Endothelial cell of umbilical vein (primary cell): Measurements from ENCODE around the gene GSE1. TPM values are rescaled to one million over a fixed set of nuclear protein-coding genes. Genes with fewer than 3 reads are reported as not detected.

Experiments
- BruUV-seq: library from RNA; stranded (reverse); fragments of 400-500 nt; replicated peaks from 2 replicates; lab custom pipeline; 2021; lab: Mats Ljungman, UMichigan
- CTCF ChIA-PET: fragments of 300-600, 350-600 bp; sonication (Branson Sonifier 250); formaldehyde crosslinking; loops from one replicate; lab custom pipeline; 2021; ENCODE audit warnings: antibody characterized with exemption, inconsistent platforms; lab: Charles Lee
- POLR2A ChIA-PET: fragments of 300-600, 350-600 bp; sonication (Branson Sonifier 250); formaldehyde crosslinking; loops from one replicate; lab custom pipeline; 2021; ENCODE audit warnings: antibody characterized with exemption, inconsistent platforms; lab: Charles Lee
- DNase-seq: peaks from one replicate; pipeline ENCODE4 v3.0.0-alpha.2; 2011; ENCODE audit warnings: low read depth, low spot score
- FAIRE-seq: peaks from 2 replicates; lab custom pipeline; 2011; peaks lifted over from hg19 to GRCh38; lab: Jason Lieb, UNC
- H2AFZ ChIP-seq: 2 replicates; pipeline ENCODE4 v1.6.0; 2012; ENCODE audit warnings: low read depth, low read length, control low read depth, inconsistent platforms
- H3K27ac ChIP-seq: 2 replicates; pipeline ENCODE4 v1.5.1; 2011; ENCODE audit warnings: low read depth, mild to moderate bottlenecking, control low read depth, low read length, moderate library complexity; ENCODE audit not compliant: insufficient read depth
- H3K27me3 ChIP-seq, 2 experiments: 2 replicates each; pipeline versions ENCODE4 v1.6.0 to v1.6.1; 2011; ENCODE audit warnings: low read length in 2 of 2, mixed read lengths in 1 of 2; ENCODE audit not compliant: control insufficient read depth in 2 of 2, insufficient read depth in 2 of 2
- H3K36me3 ChIP-seq, 2 experiments: 2 replicates in 1 of 2; 3 replicates in 1 of 2; pipeline ENCODE4 v1.5.1; 2011; ENCODE audit warnings: low read length in 2 of 2, mild to moderate bottlenecking in 1 of 2, moderate library complexity in 1 of 2; ENCODE audit not compliant: control insufficient read depth in 2 of 2, insufficient read depth in 2 of 2; ENCODE audit errors: extremely low read depth in 1 of 2
- H3K4me1 ChIP-seq: 3 replicates; pipeline ENCODE4 v1.5.1; 2011; ENCODE audit warnings: mild to moderate bottlenecking, low read length; ENCODE audit not compliant: control insufficient read depth, insufficient read depth; ENCODE audit errors: extremely low read depth
- H3K4me2 ChIP-seq: 2 replicates; pipeline ENCODE4 v1.6.1; 2011; ENCODE audit warnings: low read length, control low read depth, mixed read lengths; ENCODE audit not compliant: insufficient read depth
- H3K4me3 ChIP-seq, 3 experiments: fragments of 200-600 bp in 1 of 3; sonication (generic), shearing (Covaris generic) in 1 of 3; replicated peaks in 1 of 3; 2 replicates each; pipeline ENCODE4 v1.5.1; 2011 to 2016; ENCODE audit warnings: control low read depth in 3 of 3, low read length in 3 of 3, mild to moderate bottlenecking in 2 of 3, inconsistent platforms in 1 of 3, low read depth in 1 of 3, moderate library complexity in 1 of 3; ENCODE audit not compliant: insufficient read depth in 1 of 3
- H3K79me2 ChIP-seq: 2 replicates; pipeline ENCODE4 v1.6.0; 2012; ENCODE audit warnings: low read length, inconsistent platforms; ENCODE audit not compliant: control insufficient read depth, insufficient read depth
- H3K9ac ChIP-seq: replicated peaks from 2 replicates; pipeline ENCODE3; 2011; ENCODE audit warnings: low read length, control low read depth; ENCODE audit not compliant: insufficient read depth; ENCODE audit errors: extremely low read depth
- H3K9me1 ChIP-seq: replicated peaks from 3 replicates; pipeline ENCODE4 v1.6.0; 2011; ENCODE audit warnings: mild to moderate bottlenecking, low read length; ENCODE audit not compliant: control insufficient read depth, insufficient read depth; ENCODE audit errors: extremely low read depth
- H3K9me3 ChIP-seq: replicated peaks from 2 replicates; pipeline ENCODE4 v1.5.1; 2012; ENCODE audit warnings: low read length, inconsistent platforms; ENCODE audit not compliant: control insufficient read depth, insufficient read depth
- H4K20me1 ChIP-seq: replicated peaks from 2 replicates; pipeline ENCODE3; 2011; ENCODE audit warnings: mild to moderate bottlenecking, low read length; ENCODE audit not compliant: control insufficient read depth, insufficient read depth; ENCODE audit errors: extremely low read depth
- CTCF ChIP-seq, 2 donors: IDR thresholded peaks; 1 replicate in 1 of 2; 2 replicates in 1 of 2; pipeline ENCODE4 v1.5.1; 2011; ENCODE audit warnings: low read length in 2 of 2, mild to moderate bottlenecking in 2 of 2, moderate library complexity in 2 of 2, control low read depth in 1 of 2, inconsistent platforms in 1 of 2, low read depth in 1 of 2; ENCODE audit not compliant: insufficient read depth in 1 of 2; ENCODE audit errors: extremely low read depth in 1 of 2
- EZH2 ChIP-seq: IDR thresholded peaks from 2 replicates; pipeline ENCODE4 v1.6.1; 2012; ENCODE audit warnings: borderline replicate concordance, low read depth, mild to moderate bottlenecking, moderate library complexity, low read length, inconsistent platforms; ENCODE audit not compliant: severe bottlenecking
- FOS ChIP-seq: IDR thresholded peaks from 2 replicates; pipeline ENCODE4 v1.6.1; 2011; ENCODE audit warnings: mild to moderate bottlenecking, low read length, moderate library complexity, borderline replicate concordance; ENCODE audit not compliant: insufficient read depth
- GATA2 ChIP-seq: IDR thresholded peaks from 2 replicates; pipeline ENCODE4 v1.7.0; 2011; ENCODE audit warnings: low read depth, mild to moderate bottlenecking, moderate library complexity, mixed read lengths, low read length; ENCODE audit not compliant: insufficient read length, insufficient read depth
- JUN ChIP-seq: IDR thresholded peaks from 2 replicates; pipeline ENCODE4 v1.6.1; 2011; ENCODE audit warnings: borderline replicate concordance, low read depth; ENCODE audit not compliant: insufficient read length, insufficient read depth
- MAX ChIP-seq: IDR thresholded peaks from 2 replicates; pipeline ENCODE4 v1.6.1; 2011; ENCODE audit not compliant: insufficient read depth, insufficient read length
- MYC ChIP-seq: IDR thresholded peaks from one replicate; pipeline ENCODE4 v1.6.1; 2011; ENCODE audit warnings: mild to moderate bottlenecking, low read depth, low read length
- POLR2A ChIP-seq: IDR thresholded peaks from 2 replicates; pipeline ENCODE4 v1.6.1; 2012; ENCODE audit warnings: low read depth, mild to moderate bottlenecking, control low read depth, low read length
- POLR2AphosphoS5 ChIP-seq: IDR thresholded peaks from 2 replicates; pipeline ENCODE4 v1.6.1; 2012; ENCODE audit warnings: low read depth, mild to moderate bottlenecking, control low read depth, low read length, moderate library complexity; ENCODE audit not compliant: insufficient read depth
- dilution Hi-C: fragments of 300-500 bp; cut with MboI; formaldehyde crosslinking; loops from one replicate; pipeline ENCODE4 v1.15.0; 2019; ENCODE audit warnings: low sequenced_read_pairs; ENCODE audit not compliant: extremely low pct_ligation_motif_present
- intact Hi-C: fragments of 100-400 bp; cut with micrococcal nuclease; formaldehyde crosslinking; loops from one replicate; pipeline ENCODE4 v1.10.0; 2022
- polyA plus RNA-seq, 4 experiments: library from polyadenylated mRNA; depleted of rRNA in 3 of 4; stranded (reverse) in 3 of 4; unstranded in 1 of 4; fragments of >200 nt; gene quantifications; 2 replicates each; pipeline versions ENCODE4 v1.2.1 to v1.2.3, GENCODE V29; 2011 to 2012; ENCODE audit warnings: missing spikeins in 1 of 4
- total RNA-seq: library from RNA; stranded (reverse); gene quantifications from 2 replicates; pipeline ENCODE4 v1.2.3, GENCODE V29; 2021

The GSE1 gene
- total and polyA plus RNA-seq, 2 donors (not counting 3 experiments of a cell fraction or from before 2014, with no cell fraction given): 4.2 to 18.3 TPM

GRCh38 chr16:85668676-85669424 is 55.7 kb downstream of the GSE1 start:
- Histone ChIP-seq H3K9me1 (no peaks in the 10 kb centered on the region), H3K9me3 (no peaks in the 10 kb centered on the region), H4K20me1 (no peaks in the 10 kb centered on the region), H3K4me3 (no peak overlapping the region), H3K36me3 (peaks cover 3% of the 10 kb centered on the region in 2 experiments), H3K79me2 (no peaks in the 10 kb centered on the region), H3K9ac (no peak overlapping the region), H2AFZ (no peak overlapping the region), H3K27me3 (no peaks in the 10 kb centered on the region), H3K27ac (no peak overlapping the region), H3K4me1 (peaks cover 5% of the 10 kb centered on the region), H3K4me2 (no peak overlapping the region)
- DNase-seq (no peak), FAIRE-seq (no peak)
- TF ChIP-seq POLR2A: no peak
- no peak for TF ChIP-seq FOS
- no peak for TF ChIP-seq GATA2
- TF ChIP-seq JUN: no peak
- no peak for TF ChIP-seq MAX
- no peak for TF ChIP-seq EZH2
- no peak for TF ChIP-seq MYC
- no peak for TF ChIP-seq CTCF (IDR thresholded peaks at IDR 0.05; ENCODE audit: extremely low read depth in 1 of 2, insufficient read depth in 1 of 2, low read depth in 1 of 2, low read length in 2 of 2)
- TF ChIP-seq POLR2AphosphoS5: no peak
- intact Hi-C loops (no loop called here), dilution Hi-C loops (no loop called here)
- CTCF ChIA-PET: no interaction called here
- POLR2A ChIA-PET: no interaction called here
- BruUV-seq: no TSS peak
